ENCODE results near the gene CCDC91. TPM values are rescaled to one million over a fixed set of nuclear protein-coding genes. Genes with fewer than 3 reads are reported as not detected.

The CCDC91 gene
- polyA plus RNA-seq, 1 donor (not counting 4 experiments of a cell fraction or from before 2014, with no cell fraction given) = 26.5 TPM

- no peak for FAIRE-seq
Observed at GRCh38 chr12:28424965-28425364, 234.7 kb downstream of the CCDC91 start.

GRCh38 chr12:28425526-28425925, 235.3 kb downstream of the CCDC91 start:
- TF ChIP-seq CTCF (optimal IDR thresholded peaks at IDR 0.05 in 1 of 3, IDR thresholded peaks at IDR 0.05 in 1 of 3, conservative IDR thresholded peaks at IDR 0.05 in 1 of 3; ENCODE audit: extremely low read depth in 1 of 3, insufficient read depth in 2 of 3, low read length in 3 of 3) = no peak
- Histone ChIP-seq H3K79me2 (ENCODE audit: control insufficient read depth, insufficient read depth, low read length) (no peaks in the 10 kb centered on the region), H3K27me3 (ENCODE audit: control insufficient read depth, extremely low read depth, insufficient read depth, low read length) (no peaks in the 10 kb centered on the region), H3K36me3 (ENCODE audit: control insufficient read depth in 2 of 2, extremely low read depth in 1 of 2, insufficient read depth in 2 of 2, low read length in 2 of 2) (no peaks in the 10 kb centered on the region), H3K4me3 (ENCODE audit: control insufficient read depth in 2 of 3, extremely low read depth in 1 of 3, insufficient read depth in 2 of 3, low read depth in 1 of 3, low read length in 3 of 3) (no peak overlapping the region), H2AFZ (ENCODE audit: control insufficient read depth, low read length) (no peak overlapping the region), H3K27ac (ENCODE audit: control insufficient read depth, insufficient read depth, low read length) (no peak overlapping the region), H3K4me2 (ENCODE audit: control insufficient read depth, extremely low read depth, insufficient read depth, low read depth, low read length) (no peak overlapping the region), H3K4me1 (ENCODE audit: control insufficient read depth, extremely low read depth, insufficient read depth, low read length) (no peaks in the 10 kb centered on the region), H4K20me1 (ENCODE audit: control insufficient read depth, extremely low read depth, insufficient read depth, low read length) (no peaks in the 10 kb centered on the region), H3K9me1 (ENCODE audit: control insufficient read depth, extremely low read depth, insufficient read depth, low read length) (no peaks in the 10 kb centered on the region), H3K9ac (ENCODE audit: control insufficient read depth, extremely low read depth, insufficient read depth, low read length) (no peak overlapping the region), H3K9me3 (ENCODE audit: control insufficient read depth, low read depth, low read length) (no peaks in the 10 kb centered on the region)
- DNase-seq (ENCODE audit: low read depth, low spot score) (no peak), FAIRE-seq (no peak)
- dilution Hi-C loops (cut with MboI; ENCODE audit: extremely low pct_ligation_motif_present, low sequenced_read_pairs) = no loop called here

More at GRCh38 chr12:28424965-28425364, 234.7 kb downstream of the CCDC91 start:
- no peak overlapping the region for H3K4me2 ChIP-seq (ENCODE audit: control insufficient read depth, extremely low read depth, insufficient read depth, low read depth, low read length)
- dilution Hi-C loops (cut with MboI; ENCODE audit: extremely low pct_ligation_motif_present, low sequenced_read_pairs) = no loop called here
- no peaks in the 10 kb centered on the region for H3K9me1 ChIP-seq (ENCODE audit: control insufficient read depth, extremely low read depth, insufficient read depth, low read length)
- H3K27me3 ChIP-seq (ENCODE audit: control insufficient read depth, extremely low read depth, insufficient read depth, low read length) = no peaks in the 10 kb centered on the region
- no peaks in the 10 kb centered on the region for H4K20me1 ChIP-seq (ENCODE audit: control insufficient read depth, extremely low read depth, insufficient read depth, low read length)
- H3K9me3 ChIP-seq (ENCODE audit: control insufficient read depth, low read depth, low read length) = no peaks in the 10 kb centered on the region
- H3K27ac ChIP-seq (ENCODE audit: control insufficient read depth, insufficient read depth, low read length) = no peak overlapping the region
- no peaks in the 10 kb centered on the region for H3K79me2 ChIP-seq (ENCODE audit: control insufficient read depth, insufficient read depth, low read length)
- H3K36me3 ChIP-seq (ENCODE audit: control insufficient read depth in 2 of 2, extremely low read depth in 1 of 2, insufficient read depth in 2 of 2, low read length in 2 of 2) = no peaks in the 10 kb centered on the region
- TF ChIP-seq CTCF (optimal IDR thresholded peaks at IDR 0.05 in 1 of 3, IDR thresholded peaks at IDR 0.05 in 1 of 3, conservative IDR thresholded peaks at IDR 0.05 in 1 of 3; ENCODE audit: extremely low read depth in 1 of 3, insufficient read depth in 2 of 3, low read length in 3 of 3) (no peak), EZH2 (IDR thresholded peaks at IDR 0.05; ENCODE audit: low read length) (no peak)
- no peaks in the 10 kb centered on the region for H3K4me1 ChIP-seq (ENCODE audit: control insufficient read depth, extremely low read depth, insufficient read depth, low read length)
- DNase-seq (ENCODE audit: low read depth, low spot score) = no peak
- no peak overlapping the region for H2AFZ ChIP-seq (ENCODE audit: control insufficient read depth, low read length)
- H3K9ac ChIP-seq (ENCODE audit: control insufficient read depth, extremely low read depth, insufficient read depth, low read length) = no peak overlapping the region
- H3K4me3 ChIP-seq (ENCODE audit: control insufficient read depth in 2 of 3, extremely low read depth in 1 of 3, insufficient read depth in 2 of 3, low read depth in 1 of 3, low read length in 3 of 3) = no peak overlapping the region
